ENCODE data around the gene ST7.
"Not testable (repeated sequence)": the region's sequence is repeated elsewhere in the genome, so short reads cannot be mapped to it uniquely, and the experiment has no call there.

ST7 gene

GRCh38 chr7:116933465-116933864 is 19.8 kb upstream of the ST7 start:
- TF ChIP-seq CTCF (IDR thresholded peaks at IDR 0.05; ENCODE audit: borderline replicate concordance, control extremely low read depth, extremely low read depth, insufficient read depth, missing control alignments) = no peak
- no peak for DNase-seq (ENCODE audit: low spot score)

GRCh38 chr7:116934580-116934979 is 18.7 kb upstream of the ST7 start:
- DNase-seq (ENCODE audit: low spot score) = no peak
- in situ Hi-C loops (cut with MboI; ENCODE audit: low sequenced_read_pairs, unreplicated experiment) = no loop called here
- TF ChIP-seq CTCF (IDR thresholded peaks at IDR 0.05; ENCODE audit: borderline replicate concordance, control extremely low read depth, extremely low read depth, insufficient read depth, missing control alignments) = no peak

More at GRCh38 chr7:116933465-116933864, 19.8 kb upstream of the ST7 start:
- in situ Hi-C loops (cut with MboI; ENCODE audit: low sequenced_read_pairs, unreplicated experiment) = no loop called here

GRCh38 chr7:116936844-116937243 is 16.5 kb upstream of the ST7 start:
- DNase-seq (ENCODE audit: low spot score); in situ Hi-C loops (cut with MboI; ENCODE audit: low sequenced_read_pairs, unreplicated experiment): not testable (repeated sequence)

- in situ Hi-C loops (cut with MboI; ENCODE audit: low sequenced_read_pairs, unreplicated experiment) = no loop called here
- no peak for TF ChIP-seq CTCF (IDR thresholded peaks at IDR 0.05; ENCODE audit: borderline replicate concordance, control extremely low read depth, extremely low read depth, insufficient read depth, missing control alignments)
- no peak for DNase-seq (ENCODE audit: low spot score)
Observed at GRCh38 chr7:116938678-116939077, 14.6 kb upstream of the ST7 start.

GRCh38 chr7:116940689-116941370 is 12.5 kb upstream of the ST7 start:
- no peak for DNase-seq (ENCODE audit: low spot score)
- TF ChIP-seq CTCF (IDR thresholded peaks at IDR 0.05; ENCODE audit: borderline replicate concordance, control extremely low read depth, extremely low read depth, insufficient read depth, missing control alignments) = no peak

GRCh38 chr7:116942504-116942903 is 10.8 kb upstream of the ST7 start:
- no peak for TF ChIP-seq CTCF (IDR thresholded peaks at IDR 0.05; ENCODE audit: borderline replicate concordance, control extremely low read depth, extremely low read depth, insufficient read depth, missing control alignments)
- in situ Hi-C loops (cut with MboI; ENCODE audit: low sequenced_read_pairs, unreplicated experiment) = no loop called here
- DNase-seq (ENCODE audit: low spot score) = no peak

More at GRCh38 chr7:116940689-116941370, 12.5 kb upstream of the ST7 start:
- in situ Hi-C loops (cut with MboI; ENCODE audit: low sequenced_read_pairs, unreplicated experiment) = no loop called here

- no peak for DNase-seq (ENCODE audit: low spot score)
- in situ Hi-C loops (cut with MboI; ENCODE audit: low sequenced_read_pairs, unreplicated experiment) = no loop called here
- no peak for TF ChIP-seq CTCF (IDR thresholded peaks at IDR 0.05; ENCODE audit: borderline replicate concordance, control extremely low read depth, extremely low read depth, insufficient read depth, missing control alignments)
Observed at GRCh38 chr7:116948934-116949333, 4.4 kb upstream of the ST7 start.
